ENCODE data around the gene DOCK7. TPM values are rescaled to one million over a fixed set of nuclear protein-coding genes. Genes with fewer than 3 reads are reported as not detected.

DOCK7 gene
- total and polyA plus RNA-seq, 10 donors = 3.3 to 48.3 (median 30.3) TPM

- TF ChIP-seq POLR2A (IDR thresholded peaks at IDR 0.05) (no peak), CTCF (IDR thresholded peaks at IDR 0.05 in 8 of 11, conservative IDR thresholded peaks at IDR 0.05 in 3 of 11) (no peak), POLR2AphosphoS5 (IDR thresholded peaks at IDR 0.05) (no peak)
- H3K27ac ChIP-seq = no peak overlapping the region
- no peaks in the 10 kb centered on the region for H3K27me3 ChIP-seq (replicated peaks in 1 of 7)
- peak; percentile 79 for DNase-seq
- no peaks in the 10 kb centered on the region for H3K36me3 ChIP-seq
- peaks cover 17 to 31% (median 26%) of the 10 kb centered on the region in 6 donors for H3K4me1 ChIP-seq
- H3K9me3 ChIP-seq = no peaks in the 10 kb centered on the region
- no peak overlapping the region for H3K4me3 ChIP-seq
- 92 to 96% (median 94%) methylated on average over 12 of the region's 12 CpGs for WGBS, 5 donors
- intact Hi-C loops (cut with DNase I; ENCODE audit: low total_unique reads) = no loop called here
Measured at GRCh38 chr1:62434618-62435001, 253.6 kb downstream of the DOCK7 start.

GRCh38 chr1:62433861-62434617 is 254.1 kb downstream of the DOCK7 start:
- Histone ChIP-seq H3K27ac (no peak overlapping the region), H3K36me3 (no peaks in the 10 kb centered on the region), H3K4me3 (no peak overlapping the region), H3K4me1 (peaks cover 11 to 25% (median 20%) of the 10 kb centered on the region in 6 donors), H3K9me3 (no peaks in the 10 kb centered on the region), H3K27me3 (replicated peaks in 1 of 7) (no peaks in the 10 kb centered on the region)
- WGBS, 5 donors = 71 to 85% (median 79%) methylated on average over 10 of the region's 10 CpGs
- intact Hi-C loops (cut with DNase I; ENCODE audit: low total_unique reads) = no loop called here
- no peak for DNase-seq
- TF ChIP-seq POLR2AphosphoS5 (IDR thresholded peaks at IDR 0.05) = no peak
- TF ChIP-seq POLR2A (IDR thresholded peaks at IDR 0.05) = no peak
- TF ChIP-seq CTCF (IDR thresholded peaks at IDR 0.05 in 8 of 11, conservative IDR thresholded peaks at IDR 0.05 in 3 of 11) = no peak

GRCh38 chr1:62429581-62429980 is 258.6 kb downstream of the DOCK7 start:
- Histone ChIP-seq H3K4me3 (no peak overlapping the region), H3K36me3 (no peaks in the 10 kb centered on the region), H3K27me3 (replicated peaks in 1 of 7) (no peaks in the 10 kb centered on the region), H3K27ac (no peak overlapping the region), H3K9me3 (no peaks in the 10 kb centered on the region), H3K4me1 (no peaks in the 10 kb centered on the region)
- intact Hi-C loops (cut with DNase I; ENCODE audit: low total_unique reads) = no loop called here
- no peak for DNase-seq
- TF ChIP-seq POLR2AphosphoS5 (IDR thresholded peaks at IDR 0.05) (no peak), POLR2A (IDR thresholded peaks at IDR 0.05) (no peak), CTCF (IDR thresholded peaks at IDR 0.05 in 8 of 11, conservative IDR thresholded peaks at IDR 0.05 in 3 of 11) (no peak)
- WGBS, 5 donors = 85 to 96% (median 91%) methylated on average over 2 of the region's 2 CpGs

GRCh38 chr1:62428351-62428750 is 259.8 kb downstream of the DOCK7 start:
- Histone ChIP-seq H3K36me3 (no peaks in the 10 kb centered on the region), H3K27me3 (replicated peaks in 1 of 7) (no peaks in the 10 kb centered on the region), H3K4me3 (no peak overlapping the region), H3K4me1 (no peaks in the 10 kb centered on the region), H3K9me3 (no peaks in the 10 kb centered on the region), H3K27ac (no peak overlapping the region)
- 71 to 83% (median 76%) methylated on average over 4 of the region's 4 CpGs for WGBS, 5 donors
- intact Hi-C loops (cut with DNase I; ENCODE audit: low total_unique reads) = no loop called here
- no peak for DNase-seq
- no peak for TF ChIP-seq POLR2AphosphoS5 (IDR thresholded peaks at IDR 0.05)
- TF ChIP-seq POLR2A (IDR thresholded peaks at IDR 0.05) = no peak
- TF ChIP-seq CTCF (IDR thresholded peaks at IDR 0.05 in 8 of 11, conservative IDR thresholded peaks at IDR 0.05 in 3 of 11) = no peak
